SK-N-DZ (cell line): Measurements from ENCODE around the gene ADD1.

Experiments used
- DNase-seq: peaks from one replicate; pipeline ENCODE4 v3.0.0-alpha.2; 2015; ENCODE audit warnings: low spot score

Gene ADD1

GRCh38 chr4:2805712-2806389, 37.8 kb upstream of the ADD1 start:
- DNase-seq = no peak

- no peak for DNase-seq
Observed at GRCh38 chr4:2806390-2807355, 37.0 kb upstream of the ADD1 start.

GRCh38 chr4:2807571-2807970, 36.1 kb upstream of the ADD1 start:
- DNase-seq = no peak

- DNase-seq = no peak
Observed at GRCh38 chr4:2808001-2808400, 35.6 kb upstream of the ADD1 start.

DNA sequence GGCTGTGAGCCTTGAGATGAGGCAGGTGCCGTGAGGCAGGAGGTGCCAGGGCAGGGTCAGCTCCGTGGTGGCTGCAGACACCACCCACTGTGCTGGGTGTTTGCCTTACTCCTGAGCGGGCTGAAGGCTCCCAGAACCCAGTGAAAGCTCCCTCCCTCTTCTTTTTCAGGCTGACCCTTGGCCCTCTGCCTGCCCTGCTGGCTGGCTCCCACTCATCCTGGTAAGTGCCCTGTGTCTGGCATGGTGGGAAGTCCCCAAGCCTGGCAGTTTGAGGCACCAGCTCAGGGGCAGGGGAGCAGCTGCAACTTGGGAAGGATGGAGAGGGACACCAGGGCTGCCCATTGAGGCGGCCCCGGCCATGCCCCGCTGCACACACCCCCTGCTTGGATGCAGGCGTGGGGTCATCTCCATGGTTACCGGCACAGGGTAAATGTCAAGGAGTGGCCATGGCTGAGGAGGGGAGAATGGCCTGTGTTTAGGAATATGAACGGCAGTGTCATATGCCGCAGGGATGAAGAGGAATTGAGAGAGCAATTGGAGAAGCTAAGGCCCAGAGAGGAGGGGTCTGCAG, 33.9 kb upstream of the ADD1 start:
- no peak for DNase-seq

DNA sequence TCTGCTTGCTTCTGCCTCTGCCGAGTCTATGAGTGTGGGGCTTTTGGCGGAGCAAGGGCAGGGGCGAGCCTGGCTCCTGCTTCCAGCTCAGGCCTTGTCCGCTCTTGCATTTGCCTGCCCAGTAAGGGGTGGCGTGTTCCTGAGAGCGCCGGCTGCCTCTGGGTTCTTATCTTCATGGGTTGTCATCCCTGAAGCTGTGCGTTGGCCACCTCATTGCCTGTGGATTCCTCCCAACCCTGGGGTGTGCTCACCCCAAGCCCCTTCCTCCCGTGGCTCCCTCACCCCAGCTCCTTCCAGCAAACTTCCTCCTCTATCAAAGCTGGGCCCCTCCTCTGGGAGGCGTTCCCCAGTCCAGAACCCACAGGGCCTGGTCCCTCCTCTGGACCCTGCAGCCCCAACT, 33.3 kb upstream of the ADD1 start:
- DNase-seq = no peak

GRCh38 chr4:2811830-2812611, 31.6 kb upstream of the ADD1 start:
- peak; percentile 70 for DNase-seq

GRCh38 chr4:2812612-2813354, 30.9 kb upstream of the ADD1 start:
- DNase-seq = no peak

DNA sequence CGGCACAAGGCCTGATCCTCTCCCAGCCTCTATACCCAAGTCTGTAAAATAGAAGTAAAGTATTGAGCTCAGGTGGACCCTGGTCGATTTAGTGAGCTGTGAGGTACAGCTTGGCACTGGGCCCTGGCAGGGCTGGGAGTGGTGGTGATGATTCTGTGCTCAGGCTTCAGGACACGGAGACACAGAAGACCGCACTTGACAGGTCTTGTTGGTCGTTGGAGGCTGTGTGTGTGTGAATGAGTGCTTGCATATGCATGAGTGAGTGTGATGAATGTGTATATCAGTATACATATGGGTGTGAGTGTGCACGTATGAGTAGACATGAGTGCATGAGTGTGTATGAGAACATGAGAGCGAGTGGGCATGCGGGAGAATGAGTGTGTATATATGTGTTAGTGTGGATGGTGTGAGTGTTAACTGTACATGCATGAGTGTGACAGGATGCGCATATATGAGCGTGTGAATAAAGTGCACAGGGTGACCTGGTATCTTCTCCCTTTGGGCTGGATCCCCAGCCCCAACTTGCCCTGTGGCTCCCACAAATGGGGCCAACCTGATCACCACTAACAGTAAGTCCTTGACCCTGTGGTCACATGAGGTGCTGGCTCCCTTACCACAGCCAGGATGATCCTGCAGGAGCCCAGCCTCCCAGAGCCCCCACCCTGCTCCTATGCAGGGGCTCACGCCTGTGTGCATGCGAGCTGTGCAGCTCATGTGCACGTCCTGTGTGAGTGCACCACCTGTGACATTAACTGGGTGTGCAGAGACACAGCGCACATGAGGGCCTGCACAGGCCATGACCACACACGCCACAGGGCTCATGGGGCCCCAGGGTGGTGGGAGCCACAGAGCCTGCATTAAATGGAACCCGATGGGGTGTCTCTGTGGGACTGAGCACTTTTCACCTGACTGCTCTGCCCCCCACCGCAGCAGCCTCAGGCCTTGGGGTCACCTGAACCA, 29.9 kb upstream of the ADD1 start:
- DNase-seq = no peak

- no peak for DNase-seq
Observed at GRCh38 chr4:2814627-2815270, 28.9 kb upstream of the ADD1 start.

DNA sequence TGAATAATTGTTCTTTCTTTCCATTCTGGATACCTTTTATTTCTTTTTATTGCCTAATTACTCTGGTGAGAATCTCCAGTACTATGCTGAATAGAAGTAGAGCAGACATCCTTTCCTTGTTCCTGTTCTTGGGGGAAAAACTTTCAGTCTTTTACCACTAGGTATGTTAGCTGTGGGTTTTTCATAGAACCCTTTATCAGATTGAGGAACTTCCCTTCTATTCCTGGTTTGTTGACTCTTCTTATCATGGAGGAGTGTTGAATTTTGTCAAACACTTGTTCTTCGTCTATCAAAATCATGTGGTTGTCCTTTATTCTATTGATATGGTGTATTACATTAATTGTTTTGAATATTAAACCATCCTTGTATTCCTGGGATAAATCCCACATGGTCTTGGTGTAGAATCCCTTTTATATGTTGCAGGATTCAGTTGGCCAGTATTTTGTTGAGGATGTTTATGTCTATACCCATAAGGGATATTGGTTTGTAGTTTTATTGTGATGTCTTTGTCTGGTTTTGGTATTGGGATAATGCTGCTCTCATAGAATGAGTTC, 27.2 kb upstream of the ADD1 start:
- no peak for DNase-seq

DNA sequence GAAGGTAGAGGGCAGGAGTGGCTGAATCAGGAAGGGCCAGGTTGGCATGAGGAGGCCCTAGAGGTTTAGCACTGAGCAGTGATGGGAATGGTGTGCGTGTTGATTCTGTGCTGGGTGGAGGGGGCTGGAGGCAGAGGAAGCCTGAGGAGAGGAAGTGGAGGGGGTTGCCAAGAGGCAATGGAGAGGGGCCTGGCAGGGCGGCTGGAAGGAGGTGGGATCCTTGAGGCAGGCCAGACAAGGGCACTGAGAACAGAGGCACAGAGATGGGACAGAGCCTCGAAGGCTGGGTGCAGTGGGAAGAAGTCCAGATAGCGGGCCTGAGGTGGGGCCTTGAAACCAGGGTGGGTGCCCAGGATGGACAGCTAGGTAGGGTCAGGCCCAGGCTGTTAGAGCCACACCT, 26.5 kb upstream of the ADD1 start:
- no peak for DNase-seq

DNA sequence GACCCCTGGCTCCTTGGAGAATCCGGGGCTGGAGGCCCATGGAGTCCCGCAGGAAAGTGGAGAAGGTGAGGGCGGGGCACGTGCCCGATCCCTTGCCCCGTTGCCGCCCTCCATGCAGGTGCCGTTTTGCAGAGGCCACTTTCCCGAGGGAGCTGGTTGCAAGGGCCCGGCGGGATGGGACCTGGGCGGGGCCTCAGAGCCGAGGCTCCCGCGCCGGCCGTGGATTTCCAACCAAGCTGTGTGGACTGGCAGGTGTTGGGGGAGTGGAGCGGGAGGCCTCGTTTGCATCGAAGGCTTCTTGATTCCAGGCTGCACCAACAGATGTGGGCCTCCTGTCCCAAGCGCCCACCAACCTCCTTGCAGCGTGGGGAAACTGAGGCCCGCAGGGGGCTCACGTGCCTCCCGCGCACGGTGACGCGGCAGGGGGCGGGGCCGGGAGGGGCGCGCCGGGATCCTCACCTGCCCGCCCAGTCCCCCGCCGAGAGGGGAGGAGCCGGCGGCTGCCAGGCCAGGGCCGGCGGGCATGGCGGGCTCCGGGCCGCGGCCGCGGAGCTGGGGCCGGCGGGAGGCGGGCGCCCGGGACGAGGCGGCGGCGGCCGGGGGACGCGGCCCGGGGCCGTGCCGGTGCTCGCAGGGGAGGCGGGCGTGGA, 25.8 kb upstream of the ADD1 start:
- DNase-seq = peak; percentile 42

DNA sequence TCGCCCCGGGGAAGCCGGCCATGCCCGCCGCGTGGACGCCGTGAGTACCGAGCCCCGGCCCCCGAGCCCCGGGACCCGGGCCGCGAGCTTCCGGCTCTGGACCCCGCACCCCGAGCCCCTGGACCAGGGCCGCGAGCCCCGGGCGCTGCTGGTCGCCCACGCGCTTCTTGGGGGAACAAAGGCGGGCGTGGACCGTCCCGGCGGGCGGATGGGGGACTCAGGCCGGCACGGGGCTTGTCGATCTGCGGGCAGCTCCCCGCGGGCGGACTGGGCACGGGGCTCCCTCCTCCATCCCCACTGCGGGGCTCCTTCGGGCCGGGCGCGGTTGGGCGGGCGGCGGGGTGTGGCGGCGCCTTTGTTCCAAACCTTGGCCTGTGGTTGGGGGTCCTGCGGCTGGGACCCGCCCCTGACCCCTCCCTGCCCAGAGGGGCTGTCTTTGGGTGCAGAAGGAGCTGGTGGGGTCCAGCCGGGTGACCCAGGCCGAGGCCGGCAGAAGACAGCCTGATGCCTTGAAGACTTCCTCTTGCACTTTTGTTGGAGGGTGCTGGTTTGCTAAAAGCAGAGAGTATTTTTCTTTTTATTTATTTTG, 25.2 kb upstream of the ADD1 start:
- peak; percentile 31 for DNase-seq

DNA sequence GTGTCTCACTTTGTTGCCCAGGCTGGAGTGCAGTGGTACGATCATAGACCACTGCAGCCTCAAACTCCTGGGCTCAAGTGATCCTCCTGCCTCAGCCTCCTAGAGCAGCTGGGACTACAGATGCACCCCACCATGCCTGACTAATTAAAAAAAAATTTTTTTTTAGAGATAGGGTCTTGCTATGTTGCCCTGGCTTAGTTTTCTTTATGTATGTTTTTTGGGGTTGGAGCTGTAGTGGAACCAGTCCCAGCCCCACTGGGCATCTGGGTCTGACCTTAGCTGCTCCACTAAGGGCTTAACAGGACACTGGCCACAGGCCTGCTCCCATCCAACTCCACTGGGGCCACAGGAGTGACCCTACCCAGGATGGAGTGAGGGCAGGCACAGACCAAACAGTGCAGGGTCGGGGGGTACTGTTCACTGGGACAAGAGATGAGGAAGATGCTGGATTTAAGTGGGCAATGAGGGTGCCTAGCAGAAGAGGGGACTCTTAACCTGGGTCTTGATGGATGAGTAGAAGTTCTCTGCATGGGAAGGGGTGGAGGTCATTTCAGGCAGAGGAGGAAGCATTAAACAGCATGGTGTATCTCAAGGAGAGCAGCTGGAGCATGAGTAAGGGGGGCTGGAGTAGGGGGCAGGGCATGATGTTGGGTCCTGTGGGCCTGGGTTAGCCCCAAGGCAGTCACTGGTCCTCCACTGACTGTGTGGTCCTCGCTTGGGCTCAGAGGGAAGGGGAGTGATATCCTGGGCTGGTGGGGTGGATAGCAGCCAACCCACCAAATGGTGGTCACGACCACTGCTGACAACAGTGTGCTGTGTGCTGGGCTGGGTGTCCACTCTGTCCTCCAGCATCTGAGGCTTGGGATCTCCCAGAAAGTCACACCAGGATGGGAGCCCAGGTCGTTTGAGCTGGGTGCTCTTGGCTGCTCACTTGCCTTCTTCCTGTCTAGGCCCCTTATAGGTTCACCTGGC, 24.1 kb upstream of the ADD1 start:
- no peak for DNase-seq

DNA sequence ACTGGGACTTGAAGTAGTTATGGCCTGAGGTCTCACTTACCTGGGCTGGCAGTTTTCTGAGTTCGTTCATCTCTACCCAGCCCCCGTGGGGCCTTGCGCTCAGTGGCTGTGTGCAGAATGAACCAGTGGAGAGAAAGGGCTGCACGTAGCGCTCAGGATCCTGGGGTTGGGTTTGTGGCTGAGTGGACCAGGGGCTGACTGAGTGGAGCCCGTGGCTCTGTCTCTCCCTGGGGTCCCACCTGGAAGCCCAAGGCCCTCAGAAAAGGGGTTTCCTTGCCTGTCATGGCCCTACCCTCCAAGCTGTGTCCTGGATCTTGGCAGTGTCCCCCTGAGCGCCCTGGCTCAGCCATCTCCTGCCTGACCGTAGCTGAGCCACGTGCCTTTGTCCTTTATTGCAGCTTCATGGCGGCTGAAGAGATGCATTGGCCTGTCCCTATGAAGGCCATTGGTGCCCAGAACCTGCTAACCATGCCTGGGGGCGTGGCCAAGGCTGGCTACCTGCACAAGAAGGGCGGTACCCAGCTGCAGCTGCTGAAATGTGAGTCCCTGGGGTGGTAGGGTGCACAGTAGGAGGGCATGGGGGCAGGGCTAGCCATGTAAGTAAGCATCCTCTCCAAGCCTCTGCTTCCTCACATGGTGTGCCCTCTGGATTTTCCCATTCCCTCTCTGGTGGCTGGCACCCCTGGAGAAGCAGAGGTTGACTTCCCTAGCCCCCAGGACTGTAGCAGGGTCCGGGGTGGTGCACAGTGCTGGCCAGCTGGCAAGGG, 23.2 kb upstream of the ADD1 start:
- no peak for DNase-seq
